ENCODE results near the gene VAV3.
"Not testable (repeated sequence)": the region's sequence is repeated elsewhere in the genome, so short reads cannot be mapped to it uniquely, and the experiment has no call there.

VAV3 gene

DNA sequence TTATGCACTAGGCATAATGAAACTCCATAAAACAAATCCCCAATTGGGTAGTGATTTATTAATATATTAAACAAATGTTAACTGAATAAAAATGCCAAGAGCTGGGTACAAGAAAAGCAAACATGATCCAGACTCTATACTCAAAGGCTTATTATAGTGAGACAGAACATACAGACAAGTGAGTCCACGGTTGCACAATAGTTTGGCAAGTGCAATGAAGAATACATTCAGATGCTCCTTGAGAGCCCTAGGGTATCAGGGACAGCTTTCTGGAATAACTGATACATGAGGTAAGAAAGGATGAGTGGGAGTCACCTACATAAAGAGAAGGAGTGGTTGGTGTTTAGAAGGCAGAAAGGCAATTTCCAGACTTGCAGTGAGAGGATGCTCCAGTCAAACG, 85.1 kb downstream of the VAV3 start:
- no peak for DNase-seq

DNA sequence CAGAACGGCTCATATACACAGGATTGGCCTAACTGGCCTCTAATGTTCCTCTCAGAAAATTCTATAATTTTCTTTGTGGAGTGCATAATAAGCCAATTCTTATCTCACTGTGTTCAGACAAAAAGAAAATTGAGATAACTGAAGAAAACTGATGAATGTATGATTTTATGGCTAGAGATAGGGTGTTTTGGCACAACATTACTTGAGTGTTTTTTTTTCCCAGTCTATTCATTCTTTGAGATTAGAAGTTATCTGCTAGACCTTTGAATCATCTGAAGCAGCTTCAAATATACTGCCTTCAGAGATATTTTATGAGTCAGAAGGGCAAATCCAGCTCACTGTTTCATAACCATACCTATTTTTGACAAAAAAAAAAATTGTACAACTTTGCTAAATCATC, 85.6 kb downstream of the VAV3 start:
- peak; percentile 92 for DNase-seq

DNA sequence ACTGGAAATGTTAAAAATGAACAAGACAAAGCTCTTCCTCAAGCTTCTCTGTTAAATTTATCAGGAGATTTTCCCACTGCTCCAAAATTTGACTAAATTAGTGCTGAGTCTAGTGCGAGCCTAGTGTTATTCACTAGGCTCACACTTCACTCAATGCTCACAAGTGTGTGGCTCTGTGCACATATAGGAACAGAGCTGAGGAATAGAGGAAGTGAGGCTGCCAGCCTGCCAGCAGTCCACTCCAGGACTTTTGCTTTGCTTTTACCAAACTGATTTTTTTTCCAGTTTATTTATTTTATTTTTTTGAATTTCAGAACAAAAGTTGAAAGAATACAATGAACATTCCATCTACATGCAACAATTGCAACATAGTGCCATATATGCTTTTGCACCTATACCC, 87.2 kb downstream of the VAV3 start:
- DNase-seq: peak; percentile 53

DNA sequence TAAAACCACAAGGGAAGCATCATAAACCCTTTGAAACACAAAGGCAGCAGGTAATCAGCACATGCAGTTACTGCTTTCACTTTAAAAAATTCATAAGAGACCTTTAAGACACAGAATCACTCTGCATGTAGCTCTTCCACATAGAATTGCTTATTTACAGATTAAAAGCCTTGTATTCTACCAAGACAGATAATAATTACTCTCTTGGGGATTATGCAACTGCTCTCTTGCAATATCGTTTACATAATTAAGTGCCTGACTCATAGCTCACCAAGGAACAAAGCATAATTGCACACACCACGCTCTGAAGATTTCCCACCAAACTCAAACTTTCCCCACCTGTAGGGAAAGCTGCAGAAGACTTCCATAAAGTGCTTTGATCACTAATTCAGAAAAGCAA, 87.9 kb downstream of the VAV3 start:
- peak; percentile 60 for DNase-seq

DNA sequence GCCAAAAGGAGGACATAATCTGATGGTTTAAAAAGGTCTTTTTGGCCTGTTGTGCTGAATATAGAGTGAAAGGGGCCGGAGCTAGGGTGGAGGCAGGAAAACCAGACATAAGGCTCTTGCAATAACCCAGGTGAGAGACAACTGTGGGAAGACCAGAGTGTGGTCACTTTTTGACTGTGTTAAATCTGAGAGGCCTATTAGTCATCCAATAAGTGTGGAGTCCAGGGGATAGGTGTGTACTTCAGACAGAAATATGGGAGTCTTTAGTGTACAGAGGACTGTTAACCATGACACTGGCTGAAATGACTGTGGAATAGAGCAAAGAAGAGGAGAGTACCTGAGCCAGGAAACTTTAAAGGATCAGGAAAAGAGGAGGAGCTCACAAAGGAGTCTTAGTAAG, 89.3 kb downstream of the VAV3 start:
- no peak for DNase-seq

DNA sequence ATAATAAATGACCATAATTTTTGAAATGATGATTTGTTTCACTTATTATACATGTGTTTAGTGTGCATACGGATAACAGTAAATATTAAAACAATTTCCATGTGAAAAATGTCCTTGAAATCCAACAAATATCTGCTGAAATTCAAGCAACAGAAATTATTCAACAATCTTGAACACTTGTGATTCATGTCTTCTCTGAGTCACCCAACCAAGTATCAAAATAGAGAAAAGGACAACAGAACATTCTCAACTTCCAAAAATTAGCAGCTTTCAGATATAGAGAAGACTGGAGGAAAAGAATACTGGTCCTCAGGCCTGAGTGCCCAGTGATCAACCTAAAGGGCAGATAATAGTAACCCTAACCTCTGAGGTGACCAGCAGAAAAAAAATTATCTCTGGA, 90.8 kb downstream of the VAV3 start:
- no peak for DNase-seq

DNA sequence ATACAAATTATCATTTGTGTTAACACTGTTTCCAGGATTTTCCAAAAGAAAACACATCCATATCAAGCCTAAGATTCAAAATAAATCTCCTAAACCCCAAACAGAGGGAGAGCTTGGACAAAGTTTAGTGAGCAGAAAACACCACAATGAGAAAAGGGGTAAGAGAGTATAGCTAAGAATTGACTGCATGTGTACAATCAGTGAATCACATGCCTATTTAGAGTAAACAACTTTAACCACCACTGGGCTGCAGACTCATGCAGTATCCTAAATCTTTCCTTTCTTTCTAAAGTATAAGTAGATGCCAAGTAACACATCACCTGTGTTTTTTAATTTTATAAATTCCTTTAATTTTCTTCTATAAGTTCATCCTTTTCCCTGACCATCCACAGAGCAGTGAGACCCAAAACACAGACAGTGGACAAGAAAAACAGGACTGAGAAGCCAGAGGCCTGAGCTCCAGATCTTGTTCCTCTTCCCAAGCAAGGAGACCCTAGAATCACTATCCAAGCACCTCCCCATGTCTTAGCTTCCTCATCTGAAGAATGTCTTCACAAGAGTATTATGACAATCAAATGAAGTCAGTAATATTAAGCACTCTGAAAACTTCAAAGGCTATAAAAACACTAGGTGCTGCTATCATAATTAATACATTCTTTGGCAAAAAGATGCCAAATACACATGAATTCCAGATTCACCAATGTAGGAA, 93.1 kb downstream of the VAV3 start:
- no peak for DNase-seq

DNA sequence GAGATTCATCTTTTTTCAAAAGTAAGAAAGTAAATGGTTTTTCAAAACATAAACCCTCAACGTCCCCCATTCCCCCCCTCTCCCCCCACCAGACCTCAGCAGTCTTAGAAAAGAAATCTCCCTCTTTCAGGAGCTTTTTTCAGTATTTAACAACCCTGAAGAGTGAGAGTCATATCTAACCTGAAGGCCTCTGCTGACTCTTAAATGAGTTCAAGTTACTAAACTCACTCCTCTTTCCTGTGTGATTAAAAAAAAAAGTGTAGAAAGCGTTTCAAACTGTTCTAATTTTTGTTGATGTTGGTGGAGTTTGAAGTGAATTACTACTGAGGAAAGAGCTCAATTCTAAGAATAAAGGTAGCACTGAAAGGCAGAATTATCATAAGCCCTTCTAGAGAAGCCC, 93.7 kb downstream of the VAV3 start:
- DNase-seq: no peak

DNA sequence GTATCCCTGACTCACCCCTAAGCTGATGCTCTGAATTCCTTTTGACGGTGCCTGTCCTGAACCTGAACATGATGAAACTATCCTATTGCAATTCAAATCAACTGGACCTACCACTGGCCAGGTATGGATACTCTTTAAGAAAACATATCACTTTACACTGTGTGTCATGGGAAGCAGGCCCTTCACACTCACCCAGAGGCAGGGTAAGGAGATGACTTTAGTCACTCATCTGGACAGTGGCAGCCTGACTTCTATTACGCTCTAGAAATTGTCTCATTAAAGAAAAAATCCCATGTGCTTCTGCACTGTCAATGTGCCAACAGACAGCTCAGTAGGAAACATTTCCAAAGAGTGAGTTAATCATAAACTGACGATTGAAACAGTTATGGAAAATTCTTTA, 94.3 kb downstream of the VAV3 start:
- no peak for DNase-seq

DNA sequence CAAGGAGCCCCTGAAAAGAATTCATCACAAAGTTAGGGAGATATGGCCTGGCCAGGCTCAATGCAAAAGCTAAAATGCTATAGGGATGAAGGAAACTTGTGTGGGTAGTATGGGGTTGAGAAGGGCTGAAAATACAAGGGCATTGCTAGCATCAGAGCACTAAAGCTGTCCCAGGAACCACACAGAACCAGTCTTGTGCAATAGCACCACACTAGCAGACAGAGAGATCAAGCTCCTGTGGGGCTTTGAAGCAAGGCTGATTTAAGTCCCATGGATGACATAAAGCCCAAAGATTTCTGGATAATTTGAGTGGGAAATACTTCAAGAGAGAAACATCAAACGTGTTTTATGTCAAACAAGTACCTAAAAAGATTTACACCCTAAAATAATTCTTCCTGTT, 97.1 kb downstream of the VAV3 start:
- DNase-seq: no peak

DNA sequence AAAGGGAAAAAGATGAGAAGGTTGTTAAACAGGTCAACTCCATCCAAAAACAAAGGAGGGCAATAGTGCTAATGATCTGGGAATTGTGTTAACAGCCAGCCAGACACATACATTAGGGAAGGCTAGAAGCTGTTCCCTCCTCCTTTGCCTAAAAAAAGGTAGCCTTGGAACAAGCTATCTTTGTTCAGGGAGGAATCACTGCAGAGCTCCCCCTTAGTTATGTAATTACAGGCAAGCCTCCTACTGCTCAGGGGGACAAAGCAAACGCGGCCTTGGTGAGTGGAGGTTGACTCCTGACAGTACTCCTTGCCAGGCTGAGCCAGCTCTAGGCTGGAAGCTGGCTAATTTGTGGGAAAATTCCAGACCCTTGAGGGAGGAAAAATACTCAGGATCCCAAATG, 97.6 kb downstream of the VAV3 start:
- DNase-seq: no peak

DNA sequence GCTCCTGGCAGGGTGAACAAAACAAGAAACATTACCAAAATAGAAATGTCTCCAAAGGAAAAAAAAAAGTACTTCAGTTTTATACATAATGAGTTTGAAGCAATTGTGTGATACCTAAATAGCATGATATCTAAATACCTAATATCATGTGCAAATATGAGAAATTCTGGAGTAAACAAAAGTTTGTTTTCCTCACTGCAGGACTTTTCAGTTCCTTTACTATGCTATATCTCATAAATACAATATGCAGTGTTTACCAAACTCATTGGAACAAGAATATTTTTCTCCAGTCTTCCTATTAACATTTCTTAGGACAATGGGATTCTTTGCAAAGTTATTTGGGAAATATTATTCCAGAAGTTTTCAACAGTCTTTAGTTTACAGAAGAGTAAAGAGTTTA, 98.1 kb downstream of the VAV3 start:
- DNase-seq: no peak

DNA sequence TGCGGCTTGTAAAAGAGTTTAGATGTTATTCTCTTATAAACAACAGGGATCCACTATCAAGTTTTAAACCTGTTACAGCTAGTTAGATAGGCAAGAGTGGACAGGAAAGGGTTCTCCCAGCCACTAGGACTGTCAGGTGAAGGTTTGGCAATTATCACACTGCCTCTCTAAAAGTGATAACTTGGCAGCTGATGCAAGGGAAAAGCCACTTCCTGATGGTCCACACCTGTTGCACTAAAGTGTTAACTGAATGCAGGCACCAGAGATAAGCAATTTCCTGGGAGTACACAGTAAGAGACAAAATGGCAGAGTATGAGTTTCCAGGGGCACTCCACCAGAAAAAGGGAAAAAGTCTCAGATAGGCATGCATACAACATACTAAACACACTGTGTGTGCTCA, 99.4 kb downstream of the VAV3 start:
- no peak for DNase-seq

DNA sequence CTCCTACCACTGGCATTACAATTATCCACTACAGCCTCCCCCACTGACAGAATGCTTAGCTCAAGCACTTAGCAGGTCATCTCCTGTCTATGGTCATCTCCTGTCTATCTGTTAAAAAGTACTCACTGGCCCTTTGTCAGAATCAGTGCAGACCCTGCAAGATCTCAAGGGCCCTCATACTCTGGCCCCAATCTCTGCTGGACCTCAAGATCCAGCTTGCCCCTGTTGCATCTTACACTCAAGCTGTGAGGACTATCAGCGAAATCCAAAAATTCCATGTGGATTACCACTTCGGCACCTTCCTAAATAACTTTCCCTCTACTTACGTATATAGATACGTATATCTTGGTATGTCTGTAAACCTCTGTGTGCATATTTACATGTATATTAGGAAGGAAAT, 101.6 kb downstream of the VAV3 start:
- DNase-seq: no peak

DNA sequence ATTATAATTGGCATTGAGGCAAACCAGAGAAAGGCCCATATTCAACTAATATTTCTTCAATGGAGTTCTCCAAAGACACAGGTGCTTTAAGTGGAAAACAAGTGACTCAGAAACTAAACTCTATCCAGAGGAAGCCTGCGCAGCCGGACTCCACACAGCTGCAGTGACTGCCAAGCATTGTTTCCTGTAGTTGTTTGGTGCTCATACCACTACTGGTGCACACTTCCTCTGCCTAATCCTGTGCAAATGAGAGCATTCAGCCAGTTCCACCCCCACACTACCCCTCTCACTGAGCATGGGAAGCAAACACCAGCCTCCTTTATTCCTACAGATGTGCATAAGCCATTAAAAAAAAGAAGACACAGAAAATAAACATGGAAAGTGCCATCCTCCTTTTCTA, 102.9 kb downstream of the VAV3 start:
- no peak for DNase-seq

DNA sequence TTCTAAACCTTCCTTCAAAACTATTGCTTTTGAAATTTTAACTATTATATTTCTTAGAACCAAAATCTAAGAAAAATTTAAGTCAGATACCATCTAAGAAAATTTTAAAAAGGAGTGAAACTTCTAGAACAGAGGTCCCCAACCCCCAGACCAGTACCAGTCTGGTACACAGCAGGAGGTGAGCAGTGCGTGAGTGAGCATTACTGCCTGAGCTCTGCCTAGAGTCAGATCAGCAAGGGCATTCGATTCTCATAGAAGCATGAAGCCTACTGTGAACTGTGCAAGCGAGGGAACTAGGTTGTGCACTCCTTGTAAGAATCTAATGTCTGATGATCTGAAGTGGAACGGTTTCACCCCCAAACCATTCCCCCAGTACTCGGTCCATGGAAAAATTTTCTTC, 106.7 kb downstream of the VAV3 start:
- DNase-seq: no peak

DNA sequence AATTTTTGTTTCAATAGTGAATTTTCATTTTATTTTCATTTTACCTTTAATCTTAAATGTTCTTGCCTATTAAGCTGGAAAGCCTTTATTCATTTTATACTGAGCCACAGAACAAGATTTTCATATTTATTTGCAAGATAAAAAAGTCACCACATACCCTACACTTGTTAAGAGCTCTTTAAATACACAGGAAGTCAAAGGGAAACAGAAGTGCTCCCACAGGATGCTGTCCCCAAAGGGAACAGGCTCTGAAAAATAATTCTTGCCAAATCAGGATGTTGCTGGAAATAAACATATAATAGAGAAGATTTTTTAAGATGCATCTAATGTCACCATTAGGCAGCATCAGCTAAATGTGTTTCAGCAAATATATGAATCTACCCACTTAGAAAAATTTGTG, 113.6 kb downstream of the VAV3 start:
- no peak for DNase-seq

DNA sequence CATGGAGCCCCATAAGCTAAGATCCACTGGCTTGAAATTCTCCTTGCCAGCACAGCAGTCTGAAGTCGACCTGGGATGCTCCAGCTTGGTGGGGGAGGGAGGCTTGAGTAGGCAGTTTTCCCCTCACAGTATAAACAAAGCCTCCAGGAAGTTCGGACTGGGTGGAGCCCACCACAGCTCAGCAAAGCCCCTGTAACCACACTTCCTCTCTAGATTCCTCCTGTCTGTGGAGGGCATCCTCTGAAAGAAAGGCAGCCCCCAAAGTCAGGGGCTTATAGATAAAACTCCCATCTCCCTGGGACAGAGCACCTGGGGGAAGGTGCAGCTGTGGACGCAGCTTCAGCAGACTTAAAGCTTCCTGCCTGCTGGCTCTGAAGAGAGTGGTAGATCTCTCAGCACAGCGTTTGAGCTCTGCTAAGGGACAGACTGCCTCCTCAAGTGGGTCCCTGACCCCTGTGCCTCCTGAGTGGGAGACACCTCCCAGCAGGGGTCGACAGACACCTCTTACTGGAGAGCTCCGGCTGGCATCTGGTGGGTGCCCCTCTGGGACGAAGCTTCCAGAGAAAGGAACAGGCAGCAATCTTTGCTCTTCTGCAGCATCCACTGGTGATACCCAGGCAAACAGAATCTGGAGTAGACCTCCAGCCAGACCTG, 120.3 kb downstream of the VAV3 start:
- not testable (repeated sequence) for DNase-seq

DNA sequence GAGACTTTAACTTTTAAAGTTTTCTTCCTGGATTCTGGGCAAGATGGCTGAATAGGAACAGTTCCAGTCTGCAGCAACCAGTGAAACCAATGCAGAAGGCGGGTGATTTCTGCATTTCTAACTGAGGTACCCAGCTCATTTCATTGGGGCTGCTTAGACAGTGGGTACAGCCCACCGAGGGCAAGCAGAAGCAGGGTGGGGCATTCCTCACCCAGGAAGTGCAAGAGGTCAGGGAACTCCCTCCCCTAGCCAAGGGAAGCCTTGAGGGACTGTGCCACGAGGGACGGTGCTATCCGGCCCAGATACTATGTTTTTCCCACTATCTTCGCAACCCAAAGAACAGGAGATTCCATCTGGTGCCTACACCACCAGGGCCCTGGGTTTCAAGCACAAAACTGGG, 121.0 kb downstream of the VAV3 start:
- no peak for DNase-seq

DNA sequence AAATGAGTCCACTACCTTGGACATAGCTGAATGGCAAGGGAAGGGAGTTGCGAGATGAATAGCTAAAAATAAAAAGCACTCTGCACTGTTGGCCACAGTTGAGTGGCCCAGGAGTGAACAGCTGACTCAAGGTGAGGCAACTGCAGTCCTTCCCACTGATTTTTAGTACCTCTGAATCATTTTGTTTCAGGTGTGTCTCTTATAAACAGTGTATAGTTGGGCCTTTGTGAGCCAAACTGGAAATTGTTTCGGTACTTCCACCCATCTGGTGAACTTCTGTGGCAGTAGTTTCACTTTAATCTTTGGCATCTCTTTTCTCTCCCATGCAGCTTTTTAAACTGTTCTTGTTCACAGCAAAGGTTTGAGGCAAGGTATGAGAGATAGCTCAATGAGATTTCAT, 122.7 kb downstream of the VAV3 start:
- no peak for DNase-seq

DNA sequence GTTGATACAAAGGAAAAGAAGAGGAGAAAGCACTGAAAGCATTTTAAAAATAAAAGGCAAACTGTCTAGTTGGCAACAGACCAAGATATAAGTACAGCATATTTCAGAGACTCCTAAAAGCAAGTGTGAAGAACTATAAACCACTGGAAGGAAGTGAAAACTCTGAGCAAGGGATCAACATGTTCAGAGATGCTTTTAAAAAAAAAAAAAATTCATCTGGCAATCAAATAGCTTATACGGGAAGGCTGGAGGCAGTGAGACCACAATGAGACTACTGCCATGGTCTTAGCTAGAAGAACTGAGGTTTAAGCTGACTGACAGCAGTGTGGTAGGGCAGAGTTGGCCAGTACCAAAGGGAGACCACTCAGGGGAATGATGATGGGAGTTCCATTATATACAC, 124.3 kb downstream of the VAV3 start:
- no peak for DNase-seq

DNA sequence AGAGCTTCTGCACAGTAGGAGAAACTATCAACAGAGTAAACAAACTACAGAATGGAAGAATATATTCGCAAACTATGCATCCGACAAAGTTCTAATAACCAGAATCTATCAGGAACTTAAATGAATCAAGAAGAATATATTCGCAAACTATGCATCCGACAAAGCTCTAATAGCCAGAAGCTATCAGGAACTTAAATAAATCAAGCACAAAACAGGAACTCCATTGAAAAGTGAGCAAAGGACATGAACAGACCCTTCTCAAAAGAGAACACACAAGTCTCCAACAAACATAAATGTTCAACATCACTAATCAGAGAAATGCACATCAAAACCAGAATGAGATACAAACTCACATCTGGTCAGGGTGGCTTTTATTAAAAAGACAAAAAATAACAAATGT, 126.9 kb downstream of the VAV3 start:
- no peak for DNase-seq

DNA sequence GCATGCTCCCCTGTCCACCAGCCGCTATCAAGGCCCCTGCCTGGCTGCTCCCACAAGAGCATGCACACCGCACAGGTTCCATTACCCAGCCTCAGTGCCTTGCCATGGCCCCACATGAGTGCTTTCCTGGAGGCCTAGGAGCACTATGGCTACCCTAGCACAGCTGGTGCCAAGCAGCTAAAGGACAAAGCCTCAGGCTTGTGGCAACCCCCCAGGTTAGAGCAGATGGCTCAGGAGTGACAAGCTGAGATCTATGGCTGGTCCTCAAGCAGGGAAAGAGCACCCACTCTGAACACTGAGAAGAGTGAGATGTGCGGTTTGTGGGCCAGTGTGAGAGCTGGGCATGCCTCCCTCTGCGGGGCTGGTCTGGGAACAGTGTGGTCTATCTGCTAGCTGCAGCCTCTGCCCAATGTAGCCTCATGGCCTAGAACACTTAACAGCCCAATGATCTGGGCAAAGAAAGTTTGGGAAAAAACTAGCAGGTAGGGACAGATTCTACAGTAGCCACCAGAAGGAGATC, 129.8 kb downstream of the VAV3 start:
- DNase-seq: no peak

DNA sequence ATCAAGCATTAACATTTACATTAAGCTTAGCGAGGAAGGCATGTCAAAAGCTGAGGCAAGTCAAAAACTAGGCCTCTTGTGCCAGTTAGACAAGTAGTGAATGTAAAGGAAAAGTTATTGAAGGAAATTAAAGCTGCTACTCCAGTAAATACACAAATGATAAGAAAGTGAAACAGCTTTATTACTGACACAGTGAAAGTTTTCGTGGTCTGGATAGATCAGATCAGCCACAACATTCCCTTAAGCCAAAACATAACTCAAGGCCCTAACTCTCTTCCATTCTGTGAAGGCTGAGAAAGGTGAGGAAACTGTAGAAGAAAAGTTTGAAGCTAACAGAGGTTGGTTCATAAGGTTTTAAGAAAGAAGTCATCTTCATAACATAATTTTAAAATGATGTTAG, 131.9 kb downstream of the VAV3 start:
- peak; percentile 25 for DNase-seq

DNA sequence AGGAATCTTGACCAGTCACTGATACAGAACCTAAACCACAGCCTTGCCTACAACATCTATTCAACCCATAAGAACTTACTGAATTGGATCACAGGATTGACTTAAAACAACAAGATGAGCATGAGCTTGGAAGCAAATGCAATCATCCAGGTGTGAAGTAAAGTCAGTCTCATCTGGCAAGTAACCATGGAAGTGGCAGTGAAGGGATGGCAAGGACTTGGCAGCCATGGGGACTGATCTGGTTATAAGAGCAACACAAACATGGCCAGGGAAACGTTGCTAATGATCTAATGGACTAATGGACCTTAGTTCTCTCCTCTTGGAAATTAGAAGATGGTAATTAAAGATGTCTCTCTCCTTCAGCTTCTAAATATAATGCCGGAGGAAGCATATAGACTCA, 133.1 kb downstream of the VAV3 start:
- no peak for DNase-seq
